ENCODE results near the gene MT3. TPM values are rescaled to one million over a fixed set of nuclear protein-coding genes. Genes with fewer than 3 reads are reported as not detected.

The MT3 gene
- total RNA-seq, 4 donors from 2014 or later: 2.0 to 3.6 TPM; not detected in 2

- TF ChIP-seq POLR2A (IDR thresholded peaks at IDR 0.05): no peak
- TF ChIP-seq POLR2AphosphoS5 (IDR thresholded peaks at IDR 0.05): no peak
- WGBS, 2 donors (ENCODE audit: low coverage in 1 of 2): 85 to 86% methylated on average over 1 of the region's 1 CpG
- Histone ChIP-seq H3K4me1 (peaks cover 0 to 48% (median 23%) of the 10 kb centered on the region in 3 donors), H3K27ac (no peak overlapping the region), H3K9me3 (no peaks in the 10 kb centered on the region), H3K4me3 (no peak overlapping the region), H3K36me3 (no peaks in the 10 kb centered on the region), H3K27me3 (peaks cover 91% of the 10 kb centered on the region)
- ATAC-seq: no peak
Measured at GRCh38 chr16:56640076-56640475, 50.7 kb downstream of the MT3 start.

Other genes with a start within 250 kb of the MT3 start
- 100 to 1,000 TPM; 172 to 216 (median 194) TPM for gene AMFR, start 164.0 kb upstream of the MT3 start, total RNA-seq
- gene NUDT21, start 138.2 kb upstream of the MT3 start, total RNA-seq: 10 to 100 TPM; 43.0 to 72.6 (median 55.6) TPM
- gene OGFOD1, start 138.0 kb upstream of the MT3 start, total RNA-seq: 10 to 100 TPM; 40.6 to 55.1 (median 50.4) TPM
- gene BBS2, start 69.5 kb upstream of the MT3 start, total RNA-seq: 10 to 100 TPM; 29.4 to 51.2 (median 45.5) TPM
- gene MT4, start 24.5 kb upstream of the MT3 start, total RNA-seq: not detected
- gene MT2A, start 19.1 kb downstream of the MT3 start, total RNA-seq: 100 to 1,000 TPM in 2 of 4 donors, 10 to 100 TPM in 2; 27.2 to 216 (median 119) TPM
- 100 to 1,000 TPM; 101 to 194 (median 144) TPM for gene MT1E, start 36.3 kb downstream of the MT3 start, total RNA-seq
- 10 to 100 TPM in 2 of 4 donors, 1 to 10 TPM in 2; 2.6 to 36.9 (median 6.9) TPM for gene MT1M, start 43.1 kb downstream of the MT3 start, total RNA-seq
- 100 to 1,000 TPM in 1 of 4 donors, 10 to 100 TPM in 1, 1 to 10 TPM in 1, not detected in 1; 9.9 to 171 (median 25.5) TPM for gene MT1A, start 49.1 kb downstream of the MT3 start, total RNA-seq
- not detected for gene MT1B, start 62.4 kb downstream of the MT3 start, total RNA-seq
- gene MT1F, start 68.4 kb downstream of the MT3 start, total RNA-seq: 1 to 10 TPM in 2 of 4 donors, not detected in 2; 1.7 to 4.6 TPM
- gene MT1G, start 78.5 kb downstream of the MT3 start, total RNA-seq: 10 to 100 TPM in 3 of 4 donors, not detected in 1; 16.0 to 40.0 (median 21.6) TPM
- not detected for gene MT1H, start 80.3 kb downstream of the MT3 start, total RNA-seq
- gene MT1X, start 92.9 kb downstream of the MT3 start, total RNA-seq: 100 to 1,000 TPM; 265 to 685 (median 330) TPM
- 10 to 100 TPM; 37.6 to 39.3 (median 38.9) TPM for gene NUP93, start 140.6 kb downstream of the MT3 start, total RNA-seq

Measured in gastroesophageal sphincter (tissue), 4 donors.